ENCODE data around the gene SULT2B1. TPM values are rescaled to one million over a fixed set of nuclear protein-coding genes. Genes with fewer than 3 reads are reported as not detected.

Gene SULT2B1
- total and polyA plus RNA-seq, 7 donors: 0.06 to 0.23 TPM; not detected in 5

- Histone ChIP-seq H3K4me3 (no peak overlapping the region), H3K27me3 (ENCODE audit: insufficient read depth in 3 of 3, low read length in 2 of 3) (peaks cover 0 to 4% (median 0%) of the 10 kb centered on the region in 3 donors), H3K36me3 (ENCODE audit: insufficient read depth in 1 of 2, low read depth in 1 of 2) (no peaks in the 10 kb centered on the region), H3K27ac (no peak overlapping the region), H3K9me3 (peaks cover 30% of the 10 kb centered on the region), H3K4me1 (no peaks in the 10 kb centered on the region)
- ATAC-seq (no peak), DNase-seq (no peak)
- intact Hi-C loops (cut with DNase I): no loop called here
- 93 to 95% (median 94%) methylated on average over 5 of the region's 5 CpGs for WGBS, 3 donors
- TF ChIP-seq, protein P1, sequence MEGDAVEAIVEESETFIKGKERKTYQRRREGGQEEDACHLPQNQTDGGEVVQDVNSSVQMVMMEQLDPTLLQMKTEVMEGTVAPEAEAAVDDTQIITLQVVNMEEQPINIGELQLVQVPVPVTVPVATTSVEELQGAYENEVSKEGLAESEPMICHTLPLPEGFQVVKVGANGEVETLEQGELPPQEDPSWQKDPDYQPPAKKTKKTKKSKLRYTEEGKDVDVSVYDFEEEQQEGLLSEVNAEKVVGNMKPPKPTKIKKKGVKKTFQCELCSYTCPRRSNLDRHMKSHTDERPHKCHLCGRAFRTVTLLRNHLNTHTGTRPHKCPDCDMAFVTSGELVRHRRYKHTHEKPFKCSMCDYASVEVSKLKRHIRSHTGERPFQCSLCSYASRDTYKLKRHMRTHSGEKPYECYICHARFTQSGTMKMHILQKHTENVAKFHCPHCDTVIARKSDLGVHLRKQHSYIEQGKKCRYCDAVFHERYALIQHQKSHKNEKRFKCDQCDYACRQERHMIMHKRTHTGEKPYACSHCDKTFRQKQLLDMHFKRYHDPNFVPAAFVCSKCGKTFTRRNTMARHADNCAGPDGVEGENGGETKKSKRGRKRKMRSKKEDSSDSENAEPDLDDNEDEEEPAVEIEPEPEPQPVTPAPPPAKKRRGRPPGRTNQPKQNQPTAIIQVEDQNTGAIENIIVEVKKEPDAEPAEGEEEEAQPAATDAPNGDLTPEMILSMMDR (IDR thresholded peaks at IDR 0.05): no peak
These were observed 27.2 kb upstream of the SULT2B1 start for GRCh38 chr19:48524732-48525131.

GRCh38 chr19:48529156-48529555 is 22.8 kb upstream of the SULT2B1 start:
- Histone ChIP-seq H3K9me3 (peaks cover 30% of the 10 kb centered on the region), H3K27me3 (ENCODE audit: insufficient read depth in 3 of 3, low read length in 2 of 3) (peaks cover 0 to 11% (median 4%) of the 10 kb centered on the region in 3 donors), H3K36me3 (ENCODE audit: insufficient read depth in 1 of 2, low read depth in 1 of 2) (no peaks in the 10 kb centered on the region), H3K4me3 (no peak overlapping the region), H3K4me1 (no peaks in the 10 kb centered on the region), H3K27ac (no peak overlapping the region)
- TF ChIP-seq, protein P1 (IDR thresholded peaks at IDR 0.05): no peak
- ATAC-seq (no peak), DNase-seq (no peak)
- intact Hi-C loops (cut with DNase I): no loop called here
- WGBS, 3 donors: 93 to 97% (median 95%) methylated on average over 4 of the region's 4 CpGs

DNA sequence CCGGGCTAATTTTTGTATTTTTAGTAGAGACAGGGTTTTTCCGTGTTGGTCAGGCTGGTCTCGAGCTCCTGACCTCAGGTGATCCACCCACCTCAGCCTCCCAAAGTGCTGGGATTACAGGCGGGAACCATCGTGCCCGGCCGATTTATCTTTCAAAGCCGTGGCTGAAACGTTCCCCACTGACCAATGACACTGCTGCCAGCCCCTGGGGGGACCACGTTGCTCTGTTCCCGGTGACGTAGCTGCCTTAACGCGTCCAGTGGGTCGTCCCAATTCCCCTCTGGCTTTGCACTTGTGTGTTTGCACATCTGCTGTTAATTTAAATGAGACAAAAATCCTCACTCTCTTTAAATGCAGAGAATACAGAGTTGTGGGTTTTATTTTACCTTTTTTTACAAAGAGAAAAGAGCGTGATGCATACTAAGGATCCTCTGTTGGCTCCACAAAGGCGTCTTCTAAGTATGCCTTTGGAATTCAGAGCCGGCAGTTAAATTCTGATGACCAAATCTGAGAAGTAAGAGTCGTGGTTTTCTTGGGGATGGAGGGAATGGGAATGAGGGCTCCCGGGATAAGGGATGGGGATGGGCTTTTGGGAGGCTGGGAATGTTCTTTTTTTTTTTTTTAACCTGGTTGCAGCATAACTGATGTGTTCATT is 21.8 kb upstream of the SULT2B1 start:
- DNase-seq (no peak), ATAC-seq (no peak)
- Histone ChIP-seq H3K4me1 (no peaks in the 10 kb centered on the region), H3K4me3 (no peak overlapping the region), H3K27me3 (ENCODE audit: insufficient read depth in 3 of 3, low read length in 2 of 3) (peaks cover 0 to 11% (median 4%) of the 10 kb centered on the region in 3 donors), H3K9me3 (peaks cover 30% of the 10 kb centered on the region), H3K27ac (no peak overlapping the region), H3K36me3 (ENCODE audit: insufficient read depth in 1 of 2, low read depth in 1 of 2) (no peaks in the 10 kb centered on the region)
- 46 to 49% (median 46%) methylated on average over 20 of the region's 20 CpGs for WGBS, 3 donors
- intact Hi-C loops (cut with DNase I): no loop called here
- TF ChIP-seq, protein P1 (IDR thresholded peaks at IDR 0.05): no peak

- DNase-seq (no peak), ATAC-seq (no peak)
- H3K27ac ChIP-seq: no peak overlapping the region
- intact Hi-C loops (cut with DNase I): no loop called here
- 64 to 70% (median 68%) methylated on average over 6 of the region's 6 CpGs for WGBS, 3 donors
- H3K4me3 ChIP-seq: no peak overlapping the region
- TF ChIP-seq, protein P1 (IDR thresholded peaks at IDR 0.05): no peak
- no peaks in the 10 kb centered on the region for H3K4me1 ChIP-seq
- H3K36me3 ChIP-seq (ENCODE audit: insufficient read depth in 1 of 2, low read depth in 1 of 2): no peaks in the 10 kb centered on the region
- peaks cover 30% of the 10 kb centered on the region for H3K9me3 ChIP-seq
- H3K27me3 ChIP-seq (ENCODE audit: insufficient read depth in 3 of 3, low read length in 2 of 3): peaks cover 0 to 11% (median 4%) of the 10 kb centered on the region in 3 donors
These were observed 21.2 kb upstream of the SULT2B1 start for GRCh38 chr19:48530770-48531169.

DNA sequence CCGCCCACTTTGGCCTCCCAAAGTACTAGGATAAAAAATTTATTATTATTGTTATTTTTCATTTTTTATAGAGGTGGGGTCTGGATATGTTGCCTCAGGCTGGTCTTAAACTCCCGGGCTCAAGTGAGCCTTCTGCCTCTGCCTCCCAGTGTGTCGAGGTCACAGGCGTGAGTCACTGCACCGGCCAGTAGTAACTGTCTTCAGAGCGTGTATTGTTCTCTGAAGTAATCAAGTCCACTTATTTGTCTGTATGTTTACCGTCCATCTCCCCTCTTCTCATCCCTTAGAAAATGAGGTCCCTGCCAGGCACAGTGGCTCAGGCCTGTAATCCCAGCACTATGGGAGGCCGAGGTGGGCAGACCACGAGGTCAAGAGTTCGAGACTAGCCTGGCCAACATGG is 18.2 kb upstream of the SULT2B1 start:
- DNase-seq (no peak), ATAC-seq (no peak)
- H3K9me3 ChIP-seq: peaks cover 5% of the 10 kb centered on the region
- no peaks in the 10 kb centered on the region for H3K4me1 ChIP-seq
- intact Hi-C loops (cut with DNase I): no loop called here
- TF ChIP-seq, protein P1 (IDR thresholded peaks at IDR 0.05): no peak
- H3K4me3 ChIP-seq: no peak overlapping the region
- H3K27me3 ChIP-seq (ENCODE audit: insufficient read depth in 3 of 3, low read length in 2 of 3): peaks cover 0 to 11% (median 2%) of the 10 kb centered on the region in 3 donors
- 83 to 92% (median 85%) methylated on average over 10 of the region's 10 CpGs for WGBS, 3 donors
- no peak overlapping the region for H3K27ac ChIP-seq
- no peaks in the 10 kb centered on the region for H3K36me3 ChIP-seq (ENCODE audit: insufficient read depth in 1 of 2, low read depth in 1 of 2)
